Memory B cell (primary cell): ENCODE results near the gene KBTBD12.

Experiments
- ATAC-seq: fragments of 150-1000 bp; cut with Tn5 transposase; 2 replicates; pipeline ENCODE4 v1.10.0; 2021; ENCODE audit warnings: low read depth, mild to moderate bottlenecking, moderate library complexity
- DNase-seq, 2 donors: peaks; one replicate each; pipeline ENCODE4 v3.0.0; 2022; ENCODE audit warnings: low spot score in 2 of 2
- H3K27ac Mint-ChIP-seq: one replicate; pipeline ENCODE4 v1.8.0; 2022; ENCODE audit warnings: mild to moderate bottlenecking, moderate library complexity, mixed read lengths
- H3K27me3 Mint-ChIP-seq: one replicate; pipeline ENCODE4 v1.8.0; 2022; ENCODE audit warnings: mixed read lengths
- H3K36me3 Mint-ChIP-seq: one replicate; pipeline ENCODE4 v1.8.0; 2022; ENCODE audit warnings: mild to moderate bottlenecking, mixed read lengths
- H3K4me1 Mint-ChIP-seq: one replicate; pipeline ENCODE4 v1.8.0; 2022; ENCODE audit warnings: mixed read lengths
- H3K4me3 Mint-ChIP-seq: one replicate; pipeline ENCODE4 v1.8.0; 2022; ENCODE audit warnings: mild to moderate bottlenecking, moderate library complexity, mixed read lengths
- H3K9me3 Mint-ChIP-seq: one replicate; pipeline ENCODE4 v1.8.0; 2022; ENCODE audit warnings: mixed read lengths

Gene KBTBD12

GRCh38 chr3:127951276-127951675, 36.2 kb downstream of the KBTBD12 start:
- DNase-seq = no peak
- no peak overlapping the region for H3K4me3 Mint-ChIP-seq
- H3K9me3 Mint-ChIP-seq = no peaks in the 10 kb centered on the region
- no peak for ATAC-seq
- H3K27ac Mint-ChIP-seq = no peak overlapping the region
- H3K4me1 Mint-ChIP-seq = no peaks in the 10 kb centered on the region
- H3K36me3 Mint-ChIP-seq = no peaks in the 10 kb centered on the region
- peaks cover 15% of the 10 kb centered on the region for H3K27me3 Mint-ChIP-seq

- no peak for DNase-seq
- ATAC-seq = no peak
- Mint-ChIP-seq H3K27ac (no peak overlapping the region), H3K27me3 (peaks cover 14% of the 10 kb centered on the region), H3K4me1 (no peaks in the 10 kb centered on the region), H3K9me3 (no peaks in the 10 kb centered on the region), H3K4me3 (no peak overlapping the region), H3K36me3 (no peaks in the 10 kb centered on the region)
Observed at GRCh38 chr3:127953091-127954035, 38.3 kb downstream of the KBTBD12 start.

- Mint-ChIP-seq H3K27me3 (peaks cover 14% of the 10 kb centered on the region), H3K4me3 (no peak overlapping the region), H3K4me1 (no peaks in the 10 kb centered on the region), H3K36me3 (no peaks in the 10 kb centered on the region), H3K9me3 (no peaks in the 10 kb centered on the region), H3K27ac (no peak overlapping the region)
- ATAC-seq (no peak), DNase-seq (no peak)
Observed at GRCh38 chr3:127954640-127955039, 39.6 kb downstream of the KBTBD12 start.

GRCh38 chr3:127955728-127956127, 40.7 kb downstream of the KBTBD12 start:
- DNase-seq (no peak), ATAC-seq (no peak)
- no peaks in the 10 kb centered on the region for H3K9me3 Mint-ChIP-seq
- H3K36me3 Mint-ChIP-seq = no peaks in the 10 kb centered on the region
- H3K4me1 Mint-ChIP-seq = no peaks in the 10 kb centered on the region
- H3K27ac Mint-ChIP-seq = no peak overlapping the region
- H3K27me3 Mint-ChIP-seq = peaks cover 10% of the 10 kb centered on the region
- H3K4me3 Mint-ChIP-seq = no peak overlapping the region

- no peak for ATAC-seq
- Mint-ChIP-seq H3K9me3 (no peaks in the 10 kb centered on the region), H3K27ac (no peak overlapping the region), H3K36me3 (no peaks in the 10 kb centered on the region), H3K27me3 (peaks cover 12% of the 10 kb centered on the region), H3K4me3 (no peak overlapping the region), H3K4me1 (no peaks in the 10 kb centered on the region)
- DNase-seq = no peak
Observed at GRCh38 chr3:127959041-127959440, 44.0 kb downstream of the KBTBD12 start.

- Mint-ChIP-seq H3K36me3 (no peaks in the 10 kb centered on the region), H3K9me3 (no peaks in the 10 kb centered on the region), H3K4me3 (no peak overlapping the region), H3K27me3 (peaks cover 7% of the 10 kb centered on the region), H3K4me1 (no peaks in the 10 kb centered on the region), H3K27ac (no peak overlapping the region)
- no peak for ATAC-seq
- no peak for DNase-seq
Observed at GRCh38 chr3:127959873-127960272, 44.8 kb downstream of the KBTBD12 start.

GRCh38 chr3:127960421-127960965, 45.5 kb downstream of the KBTBD12 start:
- peaks cover under 1% of the 10 kb centered on the region for H3K4me1 Mint-ChIP-seq
- no peaks in the 10 kb centered on the region for H3K9me3 Mint-ChIP-seq
- H3K36me3 Mint-ChIP-seq = no peaks in the 10 kb centered on the region
- no peak overlapping the region for H3K27ac Mint-ChIP-seq
- H3K4me3 Mint-ChIP-seq = no peak overlapping the region
- DNase-seq = no peak
- ATAC-seq = no peak
- peaks cover 7% of the 10 kb centered on the region for H3K27me3 Mint-ChIP-seq

- ATAC-seq = no peak
- peaks cover 2% of the 10 kb centered on the region for H3K4me1 Mint-ChIP-seq
- no peak overlapping the region for H3K4me3 Mint-ChIP-seq
- peaks cover 7% of the 10 kb centered on the region for H3K27me3 Mint-ChIP-seq
- no peak for DNase-seq
- no peaks in the 10 kb centered on the region for H3K9me3 Mint-ChIP-seq
- H3K36me3 Mint-ChIP-seq = no peaks in the 10 kb centered on the region
- H3K27ac Mint-ChIP-seq = no peak overlapping the region
Observed at GRCh38 chr3:127961124-127961523, 46.1 kb downstream of the KBTBD12 start.

GRCh38 chr3:127961963-127962362, 46.9 kb downstream of the KBTBD12 start:
- no peak for ATAC-seq
- H3K4me1 Mint-ChIP-seq = peaks cover 2% of the 10 kb centered on the region
- peaks cover 7% of the 10 kb centered on the region for H3K27me3 Mint-ChIP-seq
- H3K27ac Mint-ChIP-seq = no peak overlapping the region
- H3K9me3 Mint-ChIP-seq = peaks cover 1% of the 10 kb centered on the region
- no peak overlapping the region for H3K4me3 Mint-ChIP-seq
- no peak for DNase-seq
- H3K36me3 Mint-ChIP-seq = no peaks in the 10 kb centered on the region

GRCh38 chr3:127962937-127963336, 47.9 kb downstream of the KBTBD12 start:
- H3K27ac Mint-ChIP-seq = no peak overlapping the region
- H3K9me3 Mint-ChIP-seq = peaks cover 1% of the 10 kb centered on the region
- H3K36me3 Mint-ChIP-seq = no peaks in the 10 kb centered on the region
- H3K4me1 Mint-ChIP-seq = peaks cover 2% of the 10 kb centered on the region
- peaks cover 7% of the 10 kb centered on the region for H3K27me3 Mint-ChIP-seq
- no peak overlapping the region for H3K4me3 Mint-ChIP-seq
- ATAC-seq = no peak
- DNase-seq = no peak

GRCh38 chr3:127964053-127964452, 49.0 kb downstream of the KBTBD12 start:
- DNase-seq (no peak), ATAC-seq (no peak)
- Mint-ChIP-seq H3K4me1 (peaks cover 2% of the 10 kb centered on the region), H3K4me3 (no peak overlapping the region), H3K27me3 (peaks cover 7% of the 10 kb centered on the region), H3K27ac (no peak overlapping the region), H3K36me3 (no peaks in the 10 kb centered on the region), H3K9me3 (peaks cover 1% of the 10 kb centered on the region)

- peaks cover 2% of the 10 kb centered on the region for H3K4me1 Mint-ChIP-seq
- ATAC-seq (no peak), DNase-seq (no peak)
- H3K4me3 Mint-ChIP-seq = no peak overlapping the region
- H3K27ac Mint-ChIP-seq = no peak overlapping the region
- H3K36me3 Mint-ChIP-seq = no peaks in the 10 kb centered on the region
- H3K9me3 Mint-ChIP-seq = peaks cover 1% of the 10 kb centered on the region
- H3K27me3 Mint-ChIP-seq = peaks cover 7% of the 10 kb centered on the region
Observed at GRCh38 chr3:127964816-127965215, 49.8 kb downstream of the KBTBD12 start.

GRCh38 chr3:127967316-127967715, 52.3 kb downstream of the KBTBD12 start:
- DNase-seq = no peak
- Mint-ChIP-seq H3K36me3 (no peaks in the 10 kb centered on the region), H3K27ac (no peak overlapping the region), H3K27me3 (peaks cover 4% of the 10 kb centered on the region), H3K9me3 (peaks cover 1% of the 10 kb centered on the region), H3K4me3 (no peak overlapping the region), H3K4me1 (peaks cover 2% of the 10 kb centered on the region)
- no peak for ATAC-seq

- no peak overlapping the region for H3K27ac Mint-ChIP-seq
- no peaks in the 10 kb centered on the region for H3K4me1 Mint-ChIP-seq
Observed at GRCh38 chr3:127970966-127971592, 56.0 kb downstream of the KBTBD12 start.

More at GRCh38 chr3:127970966-127971592, 56.0 kb downstream of the KBTBD12 start:
- Mint-ChIP-seq H3K4me3 (no peak overlapping the region), H3K9me3 (peaks cover 1% of the 10 kb centered on the region), H3K36me3 (no peaks in the 10 kb centered on the region), H3K27me3 (peaks cover 4% of the 10 kb centered on the region)
- DNase-seq = peak in 1 of 2 donors; percentile 16
- peak; percentile 77 for ATAC-seq
